Measurements from ENCODE around the gene PDE6D.

PDE6D gene

DNA sequence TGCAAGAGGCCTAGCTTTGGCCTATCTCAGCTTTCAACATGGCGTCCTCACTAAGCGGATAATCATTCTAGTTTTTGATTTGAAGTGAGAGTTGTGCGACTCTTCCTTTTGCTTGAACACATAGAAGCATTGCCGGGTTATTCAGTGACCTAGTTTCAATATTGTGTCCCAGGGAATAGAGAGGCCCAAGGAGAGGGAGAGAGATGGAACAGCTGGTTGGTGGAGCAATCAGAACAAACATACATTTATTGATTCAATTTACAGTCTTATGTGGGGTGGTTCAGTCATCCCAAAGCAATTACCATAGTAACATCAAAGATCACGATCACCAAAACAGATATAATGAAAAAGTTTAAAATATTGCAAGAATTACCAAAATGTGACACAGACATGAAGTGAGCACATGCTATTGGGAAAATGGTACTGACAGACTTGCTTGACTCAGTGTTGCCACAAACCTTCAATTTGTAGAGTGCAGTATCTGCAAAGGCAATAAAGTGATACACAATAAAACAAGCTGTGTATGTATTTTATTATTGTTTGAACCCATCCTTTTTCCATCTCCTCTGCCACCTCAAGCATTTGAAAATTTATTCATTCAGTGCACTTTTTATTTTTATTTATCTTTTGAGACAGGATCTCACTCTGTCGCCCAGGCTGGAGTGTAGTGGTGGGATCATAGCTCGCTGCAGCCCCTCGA, 35.4 kb upstream of the PDE6D start:
- Histone ChIP-seq H4K20me1 (ENCODE audit: insufficient read depth) (no peaks in the 10 kb centered on the region), H3K27me3 (ENCODE audit: insufficient read depth, low read depth) (no peaks in the 10 kb centered on the region), H3K4me3 (IDR thresholded peaks at IDR 0.05; ENCODE audit: insufficient read depth, low read depth, low read length) (no peak overlapping the region), H3K79me2 (ENCODE audit: insufficient read depth, low read depth) (no peaks in the 10 kb centered on the region), H3K4me2 (no peak overlapping the region), H3K9ac (no peak overlapping the region), H3K4me1 (ENCODE audit: low read depth, poor library complexity, severe bottlenecking) (no peaks in the 10 kb centered on the region), H3K36me3 (ENCODE audit: insufficient read depth) (no peaks in the 10 kb centered on the region), H3K27ac (no peak overlapping the region), H2AFZ (ENCODE audit: low read depth) (no peak overlapping the region)
- TF ChIP-seq, protein P1, sequence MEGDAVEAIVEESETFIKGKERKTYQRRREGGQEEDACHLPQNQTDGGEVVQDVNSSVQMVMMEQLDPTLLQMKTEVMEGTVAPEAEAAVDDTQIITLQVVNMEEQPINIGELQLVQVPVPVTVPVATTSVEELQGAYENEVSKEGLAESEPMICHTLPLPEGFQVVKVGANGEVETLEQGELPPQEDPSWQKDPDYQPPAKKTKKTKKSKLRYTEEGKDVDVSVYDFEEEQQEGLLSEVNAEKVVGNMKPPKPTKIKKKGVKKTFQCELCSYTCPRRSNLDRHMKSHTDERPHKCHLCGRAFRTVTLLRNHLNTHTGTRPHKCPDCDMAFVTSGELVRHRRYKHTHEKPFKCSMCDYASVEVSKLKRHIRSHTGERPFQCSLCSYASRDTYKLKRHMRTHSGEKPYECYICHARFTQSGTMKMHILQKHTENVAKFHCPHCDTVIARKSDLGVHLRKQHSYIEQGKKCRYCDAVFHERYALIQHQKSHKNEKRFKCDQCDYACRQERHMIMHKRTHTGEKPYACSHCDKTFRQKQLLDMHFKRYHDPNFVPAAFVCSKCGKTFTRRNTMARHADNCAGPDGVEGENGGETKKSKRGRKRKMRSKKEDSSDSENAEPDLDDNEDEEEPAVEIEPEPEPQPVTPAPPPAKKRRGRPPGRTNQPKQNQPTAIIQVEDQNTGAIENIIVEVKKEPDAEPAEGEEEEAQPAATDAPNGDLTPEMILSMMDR (conservative IDR thresholded peaks at IDR 0.05; ENCODE audit: low read depth, low read length): no peak

DNA sequence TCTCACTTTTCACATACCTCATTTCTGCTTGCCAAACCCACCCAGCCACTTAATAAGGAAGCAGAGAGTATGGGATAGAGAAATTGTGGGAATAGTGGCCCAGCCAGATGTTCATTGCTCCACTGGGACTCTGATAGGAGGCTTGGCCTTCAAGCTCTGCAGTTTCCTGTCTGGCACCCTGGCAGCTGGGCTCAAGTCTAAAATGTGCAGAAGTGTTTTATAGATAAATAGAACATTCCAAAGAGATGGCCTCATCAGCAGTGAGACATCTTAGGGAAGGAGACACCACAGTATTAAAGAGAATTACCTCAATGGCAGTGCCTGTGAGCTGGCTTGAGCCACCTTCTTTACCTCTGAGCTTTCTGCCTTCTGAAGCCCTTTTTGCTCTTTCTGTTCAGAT, 29.8 kb upstream of the PDE6D start:
- H3K9ac ChIP-seq: no peak overlapping the region
- H3K79me2 ChIP-seq (ENCODE audit: insufficient read depth, low read depth): no peaks in the 10 kb centered on the region
- no peaks in the 10 kb centered on the region for H3K27me3 ChIP-seq (ENCODE audit: insufficient read depth, low read depth)
- no peak overlapping the region for H3K4me3 ChIP-seq (IDR thresholded peaks at IDR 0.05; ENCODE audit: insufficient read depth, low read depth, low read length)
- TF ChIP-seq, protein P1 (conservative IDR thresholded peaks at IDR 0.05; ENCODE audit: low read depth, low read length): no peak
- H3K27ac ChIP-seq: no peak overlapping the region
- H3K4me1 ChIP-seq (ENCODE audit: low read depth, poor library complexity, severe bottlenecking): no peaks in the 10 kb centered on the region
- H2AFZ ChIP-seq (ENCODE audit: low read depth): no peak overlapping the region
- H3K4me2 ChIP-seq: no peak overlapping the region
- no peaks in the 10 kb centered on the region for H4K20me1 ChIP-seq (ENCODE audit: insufficient read depth)
- H3K36me3 ChIP-seq (ENCODE audit: insufficient read depth): no peaks in the 10 kb centered on the region

DNA sequence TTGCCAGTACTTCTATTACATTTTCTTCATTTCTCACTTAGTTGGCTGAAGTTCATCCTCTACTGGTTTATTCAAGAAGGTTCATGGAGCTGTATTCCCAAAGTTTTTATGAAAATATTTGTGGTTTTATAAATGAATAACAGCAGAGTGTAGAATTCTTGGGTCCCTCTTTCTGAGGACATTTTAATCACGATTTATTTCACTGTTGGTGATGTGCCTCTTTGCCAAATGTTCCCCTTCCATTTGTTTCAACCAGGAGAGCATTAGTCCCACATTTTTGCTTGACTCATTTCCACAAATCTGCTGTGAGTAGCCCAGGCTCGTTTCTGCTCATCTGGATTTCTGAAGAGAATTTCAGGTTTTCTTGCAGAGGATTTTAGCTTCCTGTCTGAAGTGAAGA, 25.9 kb upstream of the PDE6D start:
- Histone ChIP-seq H3K4me1 (ENCODE audit: low read depth, poor library complexity, severe bottlenecking) (no peaks in the 10 kb centered on the region), H3K4me2 (no peak overlapping the region), H3K27ac (no peak overlapping the region), H3K79me2 (ENCODE audit: insufficient read depth, low read depth) (no peaks in the 10 kb centered on the region), H3K9ac (no peak overlapping the region), H3K4me3 (IDR thresholded peaks at IDR 0.05; ENCODE audit: insufficient read depth, low read depth, low read length) (no peak overlapping the region), H2AFZ (ENCODE audit: low read depth) (no peak overlapping the region), H4K20me1 (ENCODE audit: insufficient read depth) (no peaks in the 10 kb centered on the region), H3K36me3 (ENCODE audit: insufficient read depth) (no peaks in the 10 kb centered on the region), H3K27me3 (ENCODE audit: insufficient read depth, low read depth) (no peaks in the 10 kb centered on the region)
- TF ChIP-seq, protein P1 (conservative IDR thresholded peaks at IDR 0.05; ENCODE audit: low read depth, low read length): no peak

DNA sequence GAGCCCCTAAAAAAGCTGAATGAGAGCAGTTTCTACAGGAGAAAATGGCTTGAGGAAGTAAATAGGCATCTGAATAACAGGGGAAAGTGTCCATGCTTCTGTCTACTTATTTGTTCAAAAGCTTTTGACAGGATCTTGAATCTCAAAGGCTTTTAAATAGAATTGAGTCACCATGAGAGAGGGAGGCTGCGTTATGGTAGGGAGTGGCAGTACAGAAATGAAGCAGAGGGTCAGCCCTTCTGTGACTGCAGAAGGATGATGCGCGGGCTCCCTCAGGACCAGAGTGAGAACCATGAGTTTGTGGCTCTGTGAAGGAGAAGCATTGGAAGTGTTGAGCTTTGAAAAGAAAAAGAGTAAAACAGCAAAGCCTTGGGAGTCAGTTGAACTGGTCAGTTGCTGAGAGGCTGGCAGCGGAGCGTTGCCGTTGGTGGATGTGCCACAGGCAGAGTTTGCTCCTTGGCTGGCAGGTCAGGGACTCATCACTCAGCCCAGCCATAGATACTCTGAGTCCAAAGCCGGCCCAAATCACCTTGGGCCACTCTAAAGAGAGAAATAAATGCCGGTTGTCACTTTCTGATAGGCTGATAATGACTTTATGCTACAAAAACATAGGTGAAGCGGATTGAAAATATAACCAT, 22.5 kb upstream of the PDE6D start:
- H2AFZ ChIP-seq (ENCODE audit: low read depth): no peak overlapping the region
- H3K4me2 ChIP-seq: no peak overlapping the region
- H3K4me3 ChIP-seq (IDR thresholded peaks at IDR 0.05; ENCODE audit: insufficient read depth, low read depth, low read length): no peak overlapping the region
- H3K4me1 ChIP-seq (ENCODE audit: low read depth, poor library complexity, severe bottlenecking): no peaks in the 10 kb centered on the region
- no peaks in the 10 kb centered on the region for H3K36me3 ChIP-seq (ENCODE audit: insufficient read depth)
- H3K9ac ChIP-seq: no peak overlapping the region
- H4K20me1 ChIP-seq (ENCODE audit: insufficient read depth): no peaks in the 10 kb centered on the region
- TF ChIP-seq, protein P1 (conservative IDR thresholded peaks at IDR 0.05; ENCODE audit: low read depth, low read length): no peak
- H3K79me2 ChIP-seq (ENCODE audit: insufficient read depth, low read depth): no peaks in the 10 kb centered on the region; the same call in 1 of the 2 replicates
- H3K27me3 ChIP-seq (ENCODE audit: insufficient read depth, low read depth): no peaks in the 10 kb centered on the region
- no peak overlapping the region for H3K27ac ChIP-seq
